Cerebellar nuclear complex (tissue), 1 donor: ENCODE data around the gene B3GNT9.
"Not testable (repeated sequence)": the region's sequence is repeated elsewhere in the genome, so short reads cannot be mapped to it uniquely, and the experiment has no call there.

Source experiments
- DNase-seq, 2 experiments: peaks; one replicate each; lab custom pipeline; 2025; lab: John Stamatoyannopoulos, UW

Gene B3GNT9

DNA sequence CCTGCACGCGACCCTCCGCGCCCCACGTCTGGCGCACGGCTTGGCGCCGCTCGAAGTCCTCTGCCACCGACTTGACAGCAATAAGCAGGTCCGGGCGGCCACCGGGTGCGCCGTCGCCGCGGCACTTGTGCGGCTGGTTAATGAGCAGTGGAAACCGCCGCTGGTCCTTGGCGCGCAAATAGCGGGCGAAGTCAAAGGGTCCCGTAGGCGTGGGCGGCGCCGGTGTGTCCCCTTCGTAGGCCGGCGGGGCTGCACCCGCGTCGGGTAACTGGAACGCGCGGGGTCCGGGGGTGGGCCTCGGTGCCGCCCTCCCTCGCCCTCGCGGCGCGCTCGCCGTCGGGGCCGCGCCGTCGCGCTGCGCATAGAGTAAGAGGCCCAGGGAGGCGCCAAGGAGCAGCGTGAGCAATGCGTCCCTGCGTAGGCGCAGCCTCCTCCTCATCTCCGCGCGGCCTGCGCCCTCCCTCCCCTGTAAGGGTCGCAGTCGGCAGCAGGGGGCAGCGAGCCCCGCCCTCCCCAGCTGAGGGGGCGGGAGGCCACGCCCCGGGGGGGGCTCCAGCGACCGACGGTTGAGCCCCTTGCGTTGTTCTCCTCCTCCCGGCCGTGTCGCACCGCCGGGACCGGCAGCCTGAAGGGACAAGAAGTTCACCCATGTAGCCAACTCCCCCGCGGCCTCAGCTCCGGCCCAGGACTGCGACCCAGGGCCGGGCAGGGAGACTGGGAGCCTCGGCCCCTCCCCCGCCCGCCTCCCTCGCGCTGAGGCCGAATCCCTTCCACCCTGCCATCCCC lies 558 bp downstream of the B3GNT9 start:
- DNase-seq: no peak

DNA sequence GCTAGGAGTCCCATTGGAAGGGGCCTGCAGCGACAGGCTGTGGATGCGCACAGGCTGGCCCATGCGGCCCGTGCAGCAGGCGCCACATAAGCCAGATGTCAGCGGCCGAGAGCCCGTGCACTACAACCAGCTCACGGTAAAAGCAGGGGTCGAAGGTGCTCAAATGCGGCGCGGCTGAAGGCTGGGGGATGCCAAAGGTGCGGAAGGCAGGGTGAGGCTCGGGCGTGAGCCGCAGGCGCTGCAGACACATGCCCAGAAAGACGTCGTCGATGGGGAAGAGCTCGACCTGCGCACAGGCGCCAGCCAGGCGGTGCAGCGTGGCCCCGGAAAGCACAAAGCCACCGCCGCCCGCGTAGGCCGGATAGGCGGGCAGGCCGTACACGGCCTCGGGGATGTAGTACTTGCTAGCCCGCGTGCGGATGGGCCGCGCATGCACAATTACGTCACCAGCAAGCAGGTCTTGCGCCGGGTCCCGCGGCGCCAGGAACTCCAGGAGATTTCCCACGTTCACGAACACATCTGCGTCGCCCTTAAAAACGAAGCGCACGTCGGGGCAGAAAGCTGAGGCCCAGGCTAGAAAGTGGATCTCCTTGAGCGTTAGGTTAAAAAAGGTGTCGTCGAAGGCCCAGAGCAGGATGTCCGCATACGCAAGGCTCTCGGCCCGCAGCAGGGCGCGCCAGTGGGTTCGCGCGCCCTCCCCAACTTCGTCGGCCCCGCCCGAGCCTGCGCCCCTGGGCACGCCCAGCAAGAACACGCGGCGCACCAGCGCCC lies 1.3 kb downstream of the B3GNT9 start:
- no peak for DNase-seq

DNA sequence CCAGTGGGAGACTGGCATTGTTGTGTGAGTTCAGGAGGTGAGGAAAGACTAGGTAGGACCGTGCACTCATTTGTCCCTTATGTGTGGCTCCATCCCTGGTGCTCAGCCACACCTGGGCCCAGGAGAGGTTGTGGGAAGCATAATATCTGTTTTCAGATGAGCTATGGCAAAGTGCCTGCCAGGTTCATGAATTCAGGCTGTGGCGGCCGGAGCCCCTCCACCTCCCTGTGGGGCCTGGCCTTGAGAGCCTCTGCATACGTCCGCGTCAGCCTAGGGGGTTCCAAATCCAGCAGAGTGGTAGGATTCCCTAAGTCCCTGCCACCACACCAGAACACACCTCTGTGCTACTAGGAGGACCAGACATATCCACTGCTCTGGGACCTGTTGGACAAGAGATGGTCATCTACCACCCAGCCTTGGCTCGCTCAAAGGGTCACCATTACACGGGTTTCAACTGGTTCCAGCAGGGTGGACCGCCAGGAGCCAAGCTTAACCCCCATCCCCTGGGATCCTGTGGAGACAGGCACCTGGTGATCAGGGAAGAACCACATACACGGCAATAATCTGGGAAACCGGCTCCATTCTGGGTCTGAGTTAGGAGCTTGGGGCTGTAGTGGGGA lies 2.0 kb downstream of the B3GNT9 start:
- DNase-seq: no peak

DNA sequence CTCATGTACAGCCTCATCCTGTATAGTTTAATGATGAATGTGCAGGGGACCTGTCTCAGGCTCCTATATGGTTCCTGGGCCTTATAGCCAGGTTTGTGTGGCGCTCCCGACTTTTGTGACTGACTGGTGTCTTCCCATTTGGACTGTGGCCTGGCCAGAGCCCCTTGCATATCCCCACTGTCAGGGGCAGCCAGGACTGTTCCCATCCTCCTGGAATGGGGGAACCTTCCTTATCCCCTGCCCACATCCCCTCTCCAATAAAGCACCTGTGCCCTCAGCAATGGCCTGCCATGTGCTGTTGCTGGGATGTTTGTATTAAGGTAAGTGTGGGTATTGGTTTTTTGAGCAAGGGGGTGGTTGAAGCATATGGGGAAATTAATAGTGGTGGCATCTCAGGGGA lies 2.6 kb downstream of the B3GNT9 start:
- DNase-seq: no peak

DNA sequence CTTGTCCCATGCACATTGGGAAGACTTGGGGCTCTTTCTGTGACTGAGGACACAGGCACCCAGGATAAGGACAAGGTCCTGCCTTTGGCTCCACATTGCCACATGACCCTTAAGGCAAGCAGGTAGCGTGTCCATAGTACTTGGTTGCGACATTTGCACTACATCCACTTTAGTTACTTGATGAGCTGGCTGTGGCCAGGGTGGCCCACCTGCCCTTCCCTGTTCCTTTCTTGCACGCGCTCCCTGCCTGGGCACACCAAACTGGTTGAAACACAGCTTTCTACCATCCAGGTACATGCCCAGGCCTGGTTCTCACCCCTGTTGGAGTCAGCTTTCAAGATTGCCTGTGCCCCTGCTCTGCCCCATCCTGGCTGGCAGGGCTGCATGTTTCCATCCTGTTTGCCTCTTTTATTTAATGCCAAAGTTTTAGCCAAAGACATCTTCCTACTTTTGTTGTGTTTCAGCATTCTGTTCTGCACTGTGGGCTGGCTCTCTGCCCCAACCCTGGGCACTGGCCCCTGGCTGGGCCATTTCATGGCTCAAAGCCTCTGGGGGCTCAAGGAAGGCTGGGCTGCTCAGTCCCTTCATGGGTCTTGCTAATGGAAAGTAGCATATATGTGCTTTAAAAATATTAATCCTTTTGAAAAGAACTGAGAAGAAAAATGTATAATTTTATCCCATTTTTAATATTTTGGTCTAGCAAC lies 3.2 kb downstream of the B3GNT9 start:
- DNase-seq: no peak

DNA sequence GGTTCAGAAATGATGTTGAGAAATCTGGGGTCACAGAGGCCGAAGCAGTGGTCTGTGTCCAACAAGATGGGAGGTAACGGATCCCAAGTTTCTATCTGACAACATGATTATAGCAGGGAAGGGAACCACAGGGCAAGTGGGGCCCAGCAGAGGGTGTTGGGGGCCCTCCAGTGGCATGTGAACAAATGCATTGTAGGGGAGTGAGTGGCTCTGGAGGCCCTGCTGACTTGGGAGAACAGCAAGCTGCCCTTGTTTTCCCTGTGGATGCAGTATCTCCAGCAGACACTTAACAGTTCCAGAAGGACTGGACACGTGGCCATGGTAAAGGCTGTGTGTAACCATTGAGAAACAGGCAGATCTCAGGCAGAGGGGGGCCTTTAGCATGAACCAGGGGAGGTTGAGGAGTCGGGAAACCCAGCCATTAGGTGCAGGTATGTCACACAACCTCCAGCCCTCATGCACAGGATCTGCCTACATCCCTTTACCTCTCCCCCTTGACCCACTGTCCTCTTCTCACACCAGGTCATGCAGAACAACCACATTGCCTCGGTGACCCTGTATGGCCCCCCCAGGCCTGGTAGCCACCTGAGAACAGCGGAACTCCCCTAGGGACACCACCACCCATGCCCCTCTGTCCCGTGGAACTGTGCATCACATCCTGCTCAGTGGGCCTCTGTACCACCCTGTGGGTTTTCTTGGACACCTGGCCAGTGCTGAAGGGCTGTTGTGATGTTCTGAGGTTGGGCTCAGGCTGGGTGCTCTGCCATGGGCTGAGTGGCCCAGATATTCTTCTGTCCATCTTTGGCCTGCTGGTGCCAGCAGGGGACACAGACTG lies 4.1 kb downstream of the B3GNT9 start:
- DNase-seq: no peak

DNA sequence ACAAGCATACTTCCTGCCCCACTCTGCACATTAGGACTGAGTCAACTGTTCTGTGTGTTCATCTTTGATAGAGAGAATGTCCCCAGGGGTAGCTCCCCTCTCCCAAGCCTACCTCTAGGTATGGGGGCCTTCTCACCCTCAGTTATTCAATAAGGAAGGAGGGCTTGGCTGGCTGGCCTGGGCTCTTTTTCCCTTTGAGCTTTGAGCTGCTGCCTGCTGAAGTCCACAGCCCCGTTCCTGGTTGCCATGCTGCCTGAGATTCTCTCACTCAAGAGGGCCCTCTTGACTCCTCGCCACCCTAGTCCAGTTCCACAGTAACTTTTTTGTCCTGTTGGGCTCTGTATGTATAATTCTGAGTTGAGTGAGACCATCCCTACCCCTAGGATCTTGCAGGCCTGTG lies 5.1 kb downstream of the B3GNT9 start:
- DNase-seq: no peak

DNA sequence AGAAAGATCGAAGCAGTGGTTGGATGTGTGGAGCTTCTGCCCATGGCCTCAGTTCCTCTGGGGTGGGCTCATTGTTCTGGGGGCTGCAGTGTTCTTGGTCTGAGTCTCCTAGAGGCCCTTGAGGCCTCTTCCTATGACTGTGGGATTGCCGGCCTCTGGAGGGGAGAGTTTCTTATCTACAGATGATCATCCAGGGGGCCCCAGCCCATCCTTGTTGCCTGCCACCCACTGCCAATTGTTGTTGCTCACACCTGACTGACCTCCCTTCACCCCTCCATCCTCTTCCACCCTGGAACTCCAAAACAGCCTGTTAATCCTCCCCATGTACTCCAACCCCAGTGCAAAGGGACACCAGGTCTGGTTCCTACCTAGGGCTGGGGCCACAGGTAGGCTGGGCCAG lies 5.9 kb downstream of the B3GNT9 start:
- no peak for DNase-seq

DNA sequence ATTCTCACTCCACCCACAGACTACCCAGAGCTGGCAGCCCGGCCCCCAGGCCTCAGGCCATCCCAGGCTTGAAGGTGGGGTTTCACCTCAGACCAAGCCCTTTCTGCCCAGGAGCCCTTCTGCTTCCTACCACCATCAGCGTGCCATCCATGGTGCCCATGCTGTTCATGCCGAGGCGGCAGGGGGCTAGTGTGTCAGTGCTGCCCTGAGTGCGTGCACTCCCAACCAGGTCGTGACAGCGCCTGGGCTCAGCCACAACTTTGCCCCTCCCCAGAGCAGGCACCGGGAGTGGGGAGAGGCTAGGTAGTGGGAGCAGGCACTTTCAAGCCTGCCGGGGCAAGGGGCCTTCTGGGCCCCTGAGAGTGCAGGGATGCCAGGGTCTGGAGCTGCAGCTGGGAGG lies 8.5 kb downstream of the B3GNT9 start:
- DNase-seq: no peak

DNA sequence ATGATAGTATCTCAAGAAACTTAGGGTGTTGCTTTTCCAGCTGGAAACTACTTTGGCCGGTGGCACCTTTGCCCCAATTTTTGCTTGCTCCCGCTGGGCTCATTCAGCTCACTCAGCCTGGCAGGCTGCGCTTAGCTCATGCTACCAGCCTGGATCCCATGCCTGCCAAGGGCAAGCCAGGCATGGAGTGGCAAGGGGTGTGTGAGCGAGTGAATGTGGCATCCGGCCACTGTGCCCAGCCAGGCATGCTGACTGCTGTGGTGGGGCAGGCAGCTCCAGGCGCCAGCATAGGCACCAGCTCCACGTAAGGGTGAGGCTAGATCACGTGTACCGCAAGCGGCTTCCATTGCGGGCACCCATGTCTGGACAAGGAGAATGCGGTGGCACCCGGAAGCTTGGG lies 9.4 kb downstream of the B3GNT9 start:
- no peak for DNase-seq

DNA sequence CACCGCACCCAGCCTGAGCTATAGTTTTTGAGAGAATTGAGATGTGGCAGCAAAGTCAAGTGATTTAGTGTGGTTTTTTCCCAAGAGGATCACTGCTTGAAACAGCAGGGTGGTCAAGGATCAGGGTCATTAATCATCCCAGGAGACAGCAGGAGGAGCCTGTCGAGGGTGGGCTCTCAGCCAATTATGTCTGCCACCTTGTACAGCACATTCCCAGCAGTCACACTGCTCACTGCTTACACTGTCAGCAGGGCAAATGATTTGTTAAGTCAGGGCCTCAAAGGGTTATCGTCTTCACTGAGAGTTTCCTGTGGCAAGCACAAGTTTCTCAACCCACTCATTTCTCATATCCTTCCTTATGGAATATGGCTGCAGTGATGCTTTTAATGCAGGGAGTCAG lies 13.2 kb downstream of the B3GNT9 start:
- no peak for DNase-seq

DNA sequence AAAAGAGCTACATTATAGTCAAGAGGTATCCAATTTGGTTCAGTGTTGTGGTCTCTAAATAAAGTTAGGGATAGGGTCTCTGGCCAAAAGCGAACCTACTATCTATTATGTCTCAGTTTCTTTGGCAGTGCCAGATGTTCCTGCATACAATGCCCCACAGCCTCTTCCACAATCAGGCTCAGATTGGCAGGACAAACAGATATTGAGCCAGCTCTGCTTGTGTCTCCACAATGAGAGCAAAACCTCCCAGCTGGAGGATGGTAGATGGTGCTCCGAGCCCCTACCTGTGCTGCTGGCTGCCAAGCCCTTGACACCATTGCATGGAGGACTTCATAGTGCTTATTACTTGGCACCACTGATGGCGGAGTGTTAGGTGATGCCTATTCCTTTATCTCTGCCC lies 21.4 kb downstream of the B3GNT9 start:
- DNase-seq: no peak

DNA sequence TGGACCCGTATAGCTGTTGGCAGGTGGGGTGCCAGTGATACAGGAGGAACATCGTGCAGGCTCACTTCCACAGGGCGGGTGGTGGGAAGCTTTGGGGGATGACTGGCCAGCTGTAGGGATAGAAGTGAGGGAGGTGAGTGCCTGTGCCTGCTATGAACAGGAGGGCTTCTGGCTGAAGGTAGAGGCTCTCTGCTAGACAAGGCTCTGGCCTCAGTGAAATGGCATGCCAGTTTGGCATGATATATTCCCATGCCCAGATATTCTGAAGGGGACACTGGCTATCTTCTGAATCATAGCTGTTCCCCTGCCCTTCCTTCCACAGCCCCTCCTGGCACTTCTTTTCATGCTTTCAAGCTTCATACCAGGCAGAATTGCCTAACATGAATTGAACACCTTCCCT lies 21.9 kb downstream of the B3GNT9 start:
- DNase-seq: no peak

DNA sequence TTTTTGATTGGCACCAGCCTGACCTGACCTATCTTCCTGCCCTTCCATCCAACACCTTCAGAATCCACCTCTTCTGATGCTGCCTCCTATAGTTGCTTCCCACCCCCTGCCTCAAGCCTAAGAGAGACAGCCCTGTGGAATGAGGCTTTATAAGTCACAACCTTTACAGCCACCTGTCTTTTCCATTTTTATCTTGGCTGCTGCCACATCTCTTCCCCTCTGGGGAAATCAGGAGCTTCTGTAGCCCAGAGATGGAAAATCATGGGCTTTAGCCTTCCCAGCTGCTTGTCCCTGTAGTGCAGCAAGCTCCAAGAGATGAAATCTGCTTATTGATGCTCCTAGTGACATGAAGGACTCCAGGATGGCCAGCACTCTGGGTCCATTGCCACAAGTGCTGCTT lies 22.4 kb downstream of the B3GNT9 start:
- no peak for DNase-seq

DNA sequence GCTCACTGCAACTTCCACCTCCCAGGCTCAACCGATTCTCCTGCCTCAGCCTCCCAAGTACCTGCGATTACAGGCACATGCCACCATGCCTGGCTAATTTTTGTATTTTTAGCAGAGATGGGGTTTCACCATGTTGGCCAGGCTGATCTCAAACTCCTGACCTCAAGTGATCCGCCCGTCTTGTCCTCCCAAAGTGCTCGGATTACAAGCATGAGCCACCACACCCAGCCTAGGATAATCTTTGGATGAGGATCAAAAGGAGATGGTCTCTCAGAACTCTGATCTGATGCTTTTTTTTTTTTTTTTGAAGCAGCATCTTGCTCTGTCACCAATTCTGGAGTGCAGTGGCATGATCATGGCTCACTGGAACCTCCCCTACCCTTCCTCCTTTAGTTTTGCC lies 28.0 kb downstream of the B3GNT9 start:
- DNase-seq: not testable (repeated sequence)

DNA sequence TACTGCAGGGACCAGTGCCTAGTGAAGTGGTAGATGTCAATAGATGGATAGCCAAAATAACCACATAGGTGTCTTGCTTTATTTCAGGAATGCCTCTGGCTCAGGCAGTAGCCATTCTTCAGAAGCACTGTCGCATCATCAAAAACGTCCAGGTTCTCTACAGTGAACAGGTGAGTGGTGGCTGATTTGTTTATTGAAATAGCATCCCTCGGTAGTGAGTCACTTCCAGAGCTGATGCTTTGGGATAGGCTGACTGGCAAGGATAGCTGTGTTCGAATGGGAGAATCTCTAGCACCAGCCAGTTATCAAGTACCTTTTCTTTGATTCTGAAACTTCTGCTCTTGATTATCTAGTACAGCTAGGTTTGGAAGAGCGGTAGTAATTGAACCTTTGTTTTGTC lies 30.8 kb downstream of the B3GNT9 start:
- no peak for DNase-seq

DNA sequence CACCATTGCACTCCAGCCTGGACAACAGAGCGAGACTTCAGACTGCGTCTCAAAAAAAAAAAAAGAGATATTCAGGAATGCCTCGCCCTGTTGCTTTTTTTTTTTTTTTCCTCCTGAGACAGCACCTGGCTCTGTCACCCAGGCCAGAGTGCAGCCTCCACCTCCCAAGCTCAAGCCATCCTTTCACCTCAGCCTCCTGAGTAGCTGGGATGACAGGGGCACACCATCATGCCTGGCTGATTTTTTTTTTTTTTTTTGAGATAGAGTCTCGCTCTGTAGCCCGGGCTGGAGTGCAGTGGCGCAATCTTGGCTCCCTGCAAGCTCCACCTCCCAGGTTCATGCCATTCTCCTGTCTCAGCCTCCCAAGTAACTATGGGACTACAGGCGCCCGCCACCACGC lies 33.1 kb downstream of the B3GNT9 start:
- DNase-seq: no peak

DNA sequence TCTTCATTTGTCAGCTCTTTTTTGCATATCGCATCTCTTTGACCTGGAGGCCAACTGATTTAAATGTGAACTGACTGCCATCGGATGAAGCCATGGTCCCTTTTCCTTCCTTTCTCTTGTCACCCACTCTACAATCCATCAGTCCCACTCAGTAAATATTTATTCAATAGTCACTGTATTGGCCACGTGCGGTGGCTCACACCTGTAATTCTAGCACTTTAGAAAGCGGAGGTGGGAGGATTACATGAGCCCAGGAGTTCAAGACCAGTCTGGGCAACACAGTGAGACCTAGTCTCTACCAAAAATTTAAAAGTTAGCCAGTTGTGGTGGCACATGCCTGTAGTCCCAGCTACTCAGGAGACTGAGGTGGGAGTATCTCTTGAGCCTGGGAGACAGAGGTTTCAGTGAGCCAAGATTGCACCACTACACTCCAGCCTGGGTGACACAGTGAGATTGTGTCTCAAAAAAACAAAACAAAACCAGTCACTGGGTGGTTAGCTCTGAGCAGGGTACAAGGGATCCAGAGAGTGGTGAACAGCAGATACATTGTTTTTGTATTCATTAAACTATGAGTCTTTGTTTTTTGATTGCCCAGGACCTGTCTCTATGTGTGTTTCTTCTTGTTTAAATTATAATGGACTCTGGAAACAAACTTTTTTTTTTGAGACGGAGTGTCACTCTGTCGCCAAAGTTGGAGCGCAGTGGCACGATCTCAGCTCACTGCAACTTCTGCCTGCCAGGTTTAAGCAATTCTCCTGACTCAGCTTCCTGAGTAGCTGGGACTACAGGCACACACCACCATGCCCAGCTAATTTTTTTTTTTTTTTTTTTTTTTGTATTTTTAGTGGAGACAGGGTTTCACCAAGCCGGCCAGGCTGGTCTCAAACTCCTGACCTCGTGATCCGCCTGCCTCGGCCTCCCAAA lies 34.1 kb downstream of the B3GNT9 start:
- no peak for DNase-seq

DNA sequence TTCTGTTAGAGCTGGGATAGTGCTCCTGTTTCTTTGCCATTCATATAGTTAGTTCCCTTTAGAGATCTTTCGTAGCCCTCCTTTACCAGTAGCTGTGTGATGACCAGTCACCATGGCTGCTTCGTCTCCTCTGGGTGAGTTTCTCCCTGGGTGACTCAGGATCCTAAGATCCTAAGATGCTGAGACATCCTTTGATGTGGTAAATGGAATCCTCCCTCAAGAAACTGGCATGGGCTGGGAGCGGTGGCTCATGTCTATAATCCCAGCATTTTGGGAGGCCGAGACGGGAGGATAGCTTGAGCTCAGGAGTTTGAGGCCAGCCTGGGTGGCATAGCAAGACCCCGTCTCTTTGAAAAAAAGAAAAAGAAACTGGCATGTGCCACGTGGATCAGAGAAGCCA lies 35.2 kb downstream of the B3GNT9 start:
- DNase-seq: no peak

DNA sequence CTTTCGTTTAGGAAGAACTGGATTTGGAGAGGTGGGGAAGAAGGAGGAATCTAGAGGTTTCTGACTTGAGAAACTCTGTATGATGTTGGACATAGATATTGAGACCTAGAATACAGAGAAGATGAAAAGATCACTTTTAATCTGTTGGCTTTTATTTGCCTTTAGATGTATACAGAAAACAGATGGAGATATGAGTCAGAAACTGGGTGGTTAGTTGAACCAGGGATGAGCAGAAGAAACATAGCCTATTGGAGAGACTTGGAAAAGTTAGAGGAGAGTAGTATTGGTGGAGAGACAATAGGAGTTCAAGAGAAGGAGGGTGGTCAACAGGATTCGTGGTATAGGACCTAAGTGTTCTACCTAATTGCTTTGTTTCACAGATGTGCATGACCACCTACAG lies 36.0 kb downstream of the B3GNT9 start:
- no peak for DNase-seq
